ENCODE measurements around the gene KCTD13. TPM values are rescaled to one million over a fixed set of nuclear protein-coding genes. Genes with fewer than 3 reads are reported as not detected.

The KCTD13 gene
- total and polyA plus RNA-seq, 2 of the 8 experiments (the other 6 are each of a cell fraction or from before 2014, with no cell fraction given) = 9.2 to 10.8 TPM

GRCh38 chr16:29858974-29859373 lies 67.1 kb downstream of the KCTD13 start:
- H4K5ac ChIP-seq (ENCODE audit: insufficient read length, low read depth, low read length) = no peak overlapping the region
- H3K23ac ChIP-seq (ENCODE audit: insufficient read length) = no peak overlapping the region
- no peak overlapping the region for H4K91ac ChIP-seq (replicated peaks; ENCODE audit: insufficient read length, low read length)
- no peaks in the 10 kb centered on the region for H3K9me3 ChIP-seq (ENCODE audit: insufficient read depth in 2 of 2, low read depth in 1 of 2, low read length in 1 of 2)
- FAIRE-seq = no peak
- no peak overlapping the region for H2BK5ac ChIP-seq (ENCODE audit: low read depth, low read length)
- no peak overlapping the region for H4K8ac ChIP-seq (ENCODE audit: extremely low read depth, insufficient read depth, low read length)
- POLR2A ChIA-PET (ENCODE audit: partially characterized antibody) = interaction anchor here (0.7 to 1.6 kb wide), 3 partner anchors 40 to 153 kb away, joined by 3 to 7 read pairs (median 3); partner anchors contain the start of gene SEZ6L2
- H3K27me3 ChIP-seq (replicated peaks in 1 of 4; ENCODE audit: control insufficient read depth in 3 of 4, extremely low read depth in 1 of 4, insufficient read depth in 3 of 4, low read length in 3 of 4) = no peaks in the 10 kb centered on the region
- H3K27ac ChIP-seq (ENCODE audit: low read depth, low read length) = no peak overlapping the region
- no peak overlapping the region for H2BK20ac ChIP-seq (ENCODE audit: low read length)
- CTCF ChIA-PET (ENCODE audit: partially characterized antibody) = interaction anchor here (0.7 to 15.0 kb wide), 4 partner anchors 8 to 143 kb away, joined by 3 to 212 read pairs (median 7); partner anchors contain the start of genes MVP and PAGR1
- H2BK120ac ChIP-seq (replicated peaks; ENCODE audit: low read depth, low read length) = no peak overlapping the region
- peaks cover 0 to 4% (median 3%) of the 10 kb centered on the region in 4 experiments; a peak in 3 of 7 replicates for H3K4me1 ChIP-seq (replicated peaks in 1 of 4; ENCODE audit: control insufficient read depth in 3 of 4, insufficient read depth in 4 of 4, low read length in 3 of 4)
- peaks cover 8% of the 10 kb centered on the region; the same call in 1 of the 2 replicates for H3K23me2 ChIP-seq (ENCODE audit: low read depth, low read length)
- DNase-seq (ENCODE audit: low read depth in 1 of 2, low spot score in 2 of 2) = no peak
- H2AFZ ChIP-seq (ENCODE audit: low read length) = no peak overlapping the region
- H3K4ac ChIP-seq (replicated peaks; ENCODE audit: insufficient read length, low read depth, low read length) = no peak overlapping the region
- peaks cover 9% of the 10 kb centered on the region for H3K79me1 ChIP-seq (ENCODE audit: low read depth, low read length)
- no peak overlapping the region for H3K18ac ChIP-seq (ENCODE audit: extremely low read depth, low read length)
- no peak overlapping the region for H3K9ac ChIP-seq (replicated peaks in 1 of 4; ENCODE audit: extremely low read depth in 1 of 4, low read depth in 3 of 4, low read length in 3 of 4)
- peaks cover 0 to 9% of the 10 kb centered on the region in 2 experiments; a peak in 2 of 4 replicates for H3K79me2 ChIP-seq (ENCODE audit: control insufficient read depth in 1 of 2, insufficient read depth in 2 of 2, low read length in 2 of 2)
- no peak overlapping the region for H2BK15ac ChIP-seq (ENCODE audit: low read length)
- peaks cover 0 to 5% of the 10 kb centered on the region in 2 experiments for H4K20me1 ChIP-seq (replicated peaks in 1 of 2; ENCODE audit: control insufficient read depth in 1 of 2, insufficient read depth in 2 of 2, low read length in 2 of 2)
- no peak overlapping the region for H2BK12ac ChIP-seq (ENCODE audit: low read depth, low read length)
- WGBS, 2 experiments (ENCODE audit: extremely low coverage in 1 of 2, insufficient coverage in 1 of 2, insufficient read length in 1 of 2, insufficient replicate concordance in 2 of 2, low coverage in 1 of 2, low lambda C conversion rate in 2 of 2, missing lambda C conversion rate in 1 of 2) = 96% methylated on average over 19 of the region's 19 CpGs; no CpG with 5 or more reads in 1 of the 2 experiments
- peaks cover 0 to 11% (median 6%) of the 10 kb centered on the region in 4 experiments; a peak in 5 of 8 replicates for H3K36me3 ChIP-seq (ENCODE audit: control insufficient read depth in 2 of 4, insufficient read depth in 4 of 4, low read length in 3 of 4)
- no peak overlapping the region for H3K56ac ChIP-seq (replicated peaks; ENCODE audit: insufficient read length, low read depth, low read length)
- H2AK5ac ChIP-seq (ENCODE audit: low read depth, low read length) = no peak overlapping the region
- H3K14ac ChIP-seq (ENCODE audit: insufficient read length) = no peak overlapping the region
- H3K4me3 ChIP-seq (ENCODE audit: extremely low read depth in 1 of 4, insufficient read depth in 2 of 4, low read depth in 3 of 4, low read length in 4 of 4) = no peak overlapping the region
- no peak overlapping the region for H3K4me2 ChIP-seq (ENCODE audit: insufficient read depth in 1 of 2, low read depth in 2 of 2, low read length in 2 of 2)
- TF ChIP-seq, protein P1, sequence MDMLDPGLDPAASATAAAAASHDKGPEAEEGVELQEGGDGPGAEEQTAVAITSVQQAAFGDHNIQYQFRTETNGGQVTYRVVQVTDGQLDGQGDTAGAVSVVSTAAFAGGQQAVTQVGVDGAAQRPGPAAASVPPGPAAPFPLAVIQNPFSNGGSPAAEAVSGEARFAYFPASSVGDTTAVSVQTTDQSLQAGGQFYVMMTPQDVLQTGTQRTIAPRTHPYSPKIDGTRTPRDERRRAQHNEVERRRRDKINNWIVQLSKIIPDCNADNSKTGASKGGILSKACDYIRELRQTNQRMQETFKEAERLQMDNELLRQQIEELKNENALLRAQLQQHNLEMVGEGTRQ (IDR thresholded peaks at IDR 0.05; ENCODE audit: low read length) = no peak
- TF ChIP-seq, protein P2, sequence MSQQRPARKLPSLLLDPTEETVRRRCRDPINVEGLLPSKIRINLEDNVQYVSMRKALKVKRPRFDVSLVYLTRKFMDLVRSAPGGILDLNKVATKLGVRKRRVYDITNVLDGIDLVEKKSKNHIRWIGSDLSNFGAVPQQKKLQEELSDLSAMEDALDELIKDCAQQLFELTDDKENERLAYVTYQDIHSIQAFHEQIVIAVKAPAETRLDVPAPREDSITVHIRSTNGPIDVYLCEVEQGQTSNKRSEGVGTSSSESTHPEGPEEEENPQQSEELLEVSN (IDR thresholded peaks at IDR 0.05) = no peak
- TF ChIP-seq BRCA1 (IDR thresholded peaks at IDR 0.05; ENCODE audit: low read depth, low read length) = no peak
- no peak for TF ChIP-seq BACH1 (IDR thresholded peaks at IDR 0.05; ENCODE audit: low read length)

Measured in H1 (cell line).